GM23248 (cell line): ENCODE results near the gene PRKCQ.

Experiments
- EZH2 ChIP-seq: fragments of 200-600 bp; sonication (generic); IDR thresholded peaks from 2 replicates; pipeline ENCODE4 v1.6.1; 2018; ENCODE audit warnings: antibody characterized with exemption, mild to moderate bottlenecking; ENCODE audit not compliant: insufficient read depth, poor library complexity, severe bottlenecking
- EZH2phosphoT487 ChIP-seq: fragments of 200-600 bp; sonication (generic); IDR thresholded peaks from 2 replicates; pipeline ENCODE4 v1.6.1; 2018; ENCODE audit warnings: antibody characterized with exemption, moderate library complexity, mild to moderate bottlenecking, low read depth; ENCODE audit not compliant: insufficient read depth

GRCh38 chr10:6384847-6385246 lies 195.2 kb downstream of the PRKCQ start:
- TF ChIP-seq EZH2, result no peak
- TF ChIP-seq EZH2phosphoT487, result no peak
